ENCODE measurements around the gene TTLL8.

DNA sequence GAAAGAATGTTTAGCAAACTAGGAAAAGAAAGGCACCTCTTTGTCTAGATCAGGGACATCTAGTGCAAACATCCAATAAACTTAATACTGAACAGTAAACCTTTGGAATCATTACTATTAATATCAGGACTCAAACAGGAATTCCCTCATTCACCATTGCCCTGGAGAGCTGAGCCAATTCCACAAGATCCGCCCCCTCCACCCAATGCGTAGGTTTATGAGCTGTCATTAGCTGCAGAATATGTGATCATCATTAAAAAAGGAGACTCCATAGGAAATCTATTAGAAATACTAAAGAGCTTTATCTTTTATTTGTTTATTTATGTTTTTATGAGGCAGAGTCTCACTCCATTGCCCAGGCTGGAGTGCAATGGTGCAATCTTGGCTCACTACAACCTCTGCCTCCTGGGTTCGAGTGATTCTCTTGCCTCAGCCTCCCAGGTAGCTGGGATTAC lies 51.0 kb downstream of the TTLL8 start:
- TF ChIP-seq, protein P1, sequence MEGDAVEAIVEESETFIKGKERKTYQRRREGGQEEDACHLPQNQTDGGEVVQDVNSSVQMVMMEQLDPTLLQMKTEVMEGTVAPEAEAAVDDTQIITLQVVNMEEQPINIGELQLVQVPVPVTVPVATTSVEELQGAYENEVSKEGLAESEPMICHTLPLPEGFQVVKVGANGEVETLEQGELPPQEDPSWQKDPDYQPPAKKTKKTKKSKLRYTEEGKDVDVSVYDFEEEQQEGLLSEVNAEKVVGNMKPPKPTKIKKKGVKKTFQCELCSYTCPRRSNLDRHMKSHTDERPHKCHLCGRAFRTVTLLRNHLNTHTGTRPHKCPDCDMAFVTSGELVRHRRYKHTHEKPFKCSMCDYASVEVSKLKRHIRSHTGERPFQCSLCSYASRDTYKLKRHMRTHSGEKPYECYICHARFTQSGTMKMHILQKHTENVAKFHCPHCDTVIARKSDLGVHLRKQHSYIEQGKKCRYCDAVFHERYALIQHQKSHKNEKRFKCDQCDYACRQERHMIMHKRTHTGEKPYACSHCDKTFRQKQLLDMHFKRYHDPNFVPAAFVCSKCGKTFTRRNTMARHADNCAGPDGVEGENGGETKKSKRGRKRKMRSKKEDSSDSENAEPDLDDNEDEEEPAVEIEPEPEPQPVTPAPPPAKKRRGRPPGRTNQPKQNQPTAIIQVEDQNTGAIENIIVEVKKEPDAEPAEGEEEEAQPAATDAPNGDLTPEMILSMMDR (IDR thresholded peaks at IDR 0.05; ENCODE audit: extremely low read depth in 1 of 2, insufficient read depth in 1 of 2, low read depth in 1 of 2, low read length in 2 of 2): no peak
- TF ChIP-seq POLR2A (IDR thresholded peaks at IDR 0.05; ENCODE audit: low read depth, low read length) (no peak), EZH2 (IDR thresholded peaks at IDR 0.05; ENCODE audit: borderline replicate concordance, low read depth, low read length, severe bottlenecking) (no peak), POLR2AphosphoS5 (IDR thresholded peaks at IDR 0.05; ENCODE audit: insufficient read depth, low read depth, low read length) (no peak), JUN (IDR thresholded peaks at IDR 0.05; ENCODE audit: borderline replicate concordance, insufficient read depth, insufficient read length, low read depth) (no peak), GATA2 (IDR thresholded peaks at IDR 0.05; ENCODE audit: insufficient read depth, insufficient read length, low read depth, low read length) (no peak), MYC (IDR thresholded peaks at IDR 0.05; ENCODE audit: low read depth, low read length) (no peak)
- TF ChIP-seq, protein P2, sequence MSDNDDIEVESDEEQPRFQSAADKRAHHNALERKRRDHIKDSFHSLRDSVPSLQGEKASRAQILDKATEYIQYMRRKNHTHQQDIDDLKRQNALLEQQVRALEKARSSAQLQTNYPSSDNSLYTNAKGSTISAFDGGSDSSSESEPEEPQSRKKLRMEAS (IDR thresholded peaks at IDR 0.05; ENCODE audit: insufficient read depth, insufficient read length): no peak
